Activated B cell treated with CpG ODN at 0.5 μM for 24 hours (primary cell): Measurements from ENCODE around the gene CADM1. TPM values are rescaled to one million over a fixed set of nuclear protein-coding genes. Genes with fewer than 3 reads are reported as not detected.

Experiments
- ATAC-seq: fragments of 200-7000 bp; cut with Tn5 transposase; one replicate; pipeline ENCODE4 v1.10.0; 2021; ENCODE audit warnings: low read depth, mild to moderate bottlenecking, moderate library complexity
- CTCF ChIA-PET: fragments of 350-600 bp; sonication (Branson Sonifier 250); formaldehyde crosslinking; loops from one replicate; lab custom pipeline; 2021; ENCODE audit warnings: antibody characterized with exemption; lab: Charles Lee
- POLR2A ChIA-PET: fragments of 350-600 bp; sonication (Branson Sonifier 250); formaldehyde crosslinking; loops from one replicate; lab custom pipeline; 2021; ENCODE audit warnings: antibody characterized with exemption; lab: Charles Lee
- DNase-seq: peaks from one replicate; pipeline ENCODE4 v3.0.0; 2022
- H3K27ac Mint-ChIP-seq: one replicate; pipeline ENCODE4 v1.8.0; 2020; ENCODE audit warnings: mixed read lengths
- H3K27me3 Mint-ChIP-seq: one replicate; pipeline ENCODE4 v1.8.0; 2021; ENCODE audit warnings: mixed read lengths
- H3K36me3 Mint-ChIP-seq: one replicate; pipeline ENCODE4 v1.8.0; 2021; ENCODE audit warnings: low read depth, mixed read lengths
- H3K4me1 Mint-ChIP-seq: one replicate; pipeline ENCODE4 v1.8.0; 2021; ENCODE audit warnings: mixed read lengths
- H3K4me3 Mint-ChIP-seq: one replicate; pipeline ENCODE4 v1.8.0; 2020; ENCODE audit warnings: mild to moderate bottlenecking, mixed read lengths
- H3K9me3 Mint-ChIP-seq: one replicate; pipeline ENCODE4 v1.8.0; 2020; ENCODE audit warnings: mixed read lengths
- intact Hi-C: fragments of 100-400 bp; cut with micrococcal nuclease; formaldehyde crosslinking; loops from one replicate; pipeline ENCODE4 v1.15.1; 2024
- total RNA-seq: library from RNA; stranded (reverse); gene quantifications from 2 replicates; pipeline ENCODE4 v1.2.3, GENCODE V29; 2022
- TF ChIP-seq, protein P1 (sequence below): fragments of 200-600 bp; IDR thresholded peaks from one replicate; pipeline ENCODE4 v1.8.0; 2022; ENCODE audit warnings: antibody characterized with exemption, mild to moderate bottlenecking

CADM1 gene
- total RNA-seq, 1 donor from 2014 or later, result 0.86 TPM

DNA sequence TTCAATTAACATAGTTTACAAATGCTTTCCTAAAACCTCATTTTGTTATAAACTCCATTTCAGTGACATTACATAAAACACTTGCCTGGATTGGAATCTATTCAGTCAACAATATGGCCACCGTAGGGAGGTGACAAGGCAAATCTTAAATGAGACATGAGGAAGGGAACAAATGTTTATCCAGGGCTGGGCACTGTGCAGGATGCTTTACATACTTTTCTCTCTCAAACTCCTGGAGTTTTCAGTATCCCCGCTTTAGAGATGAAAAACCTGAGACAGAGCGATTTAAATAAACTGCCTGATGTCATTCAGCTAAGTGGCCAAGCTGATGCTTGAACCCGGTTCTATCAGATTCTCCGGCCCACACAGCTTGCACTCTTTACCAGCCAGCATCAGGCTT is 259.9 kb downstream of the CADM1 start:
- TF ChIP-seq, protein P1, sequence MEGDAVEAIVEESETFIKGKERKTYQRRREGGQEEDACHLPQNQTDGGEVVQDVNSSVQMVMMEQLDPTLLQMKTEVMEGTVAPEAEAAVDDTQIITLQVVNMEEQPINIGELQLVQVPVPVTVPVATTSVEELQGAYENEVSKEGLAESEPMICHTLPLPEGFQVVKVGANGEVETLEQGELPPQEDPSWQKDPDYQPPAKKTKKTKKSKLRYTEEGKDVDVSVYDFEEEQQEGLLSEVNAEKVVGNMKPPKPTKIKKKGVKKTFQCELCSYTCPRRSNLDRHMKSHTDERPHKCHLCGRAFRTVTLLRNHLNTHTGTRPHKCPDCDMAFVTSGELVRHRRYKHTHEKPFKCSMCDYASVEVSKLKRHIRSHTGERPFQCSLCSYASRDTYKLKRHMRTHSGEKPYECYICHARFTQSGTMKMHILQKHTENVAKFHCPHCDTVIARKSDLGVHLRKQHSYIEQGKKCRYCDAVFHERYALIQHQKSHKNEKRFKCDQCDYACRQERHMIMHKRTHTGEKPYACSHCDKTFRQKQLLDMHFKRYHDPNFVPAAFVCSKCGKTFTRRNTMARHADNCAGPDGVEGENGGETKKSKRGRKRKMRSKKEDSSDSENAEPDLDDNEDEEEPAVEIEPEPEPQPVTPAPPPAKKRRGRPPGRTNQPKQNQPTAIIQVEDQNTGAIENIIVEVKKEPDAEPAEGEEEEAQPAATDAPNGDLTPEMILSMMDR, result no peak
- no peaks in the 10 kb centered on the region for H3K4me1 Mint-ChIP-seq
- H3K36me3 Mint-ChIP-seq, result no peaks in the 10 kb centered on the region
- no peak overlapping the region for H3K4me3 Mint-ChIP-seq
- no peak for DNase-seq
- H3K27ac Mint-ChIP-seq, result no peak overlapping the region
- no peak for ATAC-seq
- ChIA-PET POLR2A (no interaction called here), CTCF (no interaction called here)
- H3K27me3 Mint-ChIP-seq, result no peaks in the 10 kb centered on the region
- intact Hi-C loops, result no loop called here
- H3K9me3 Mint-ChIP-seq, result no peaks in the 10 kb centered on the region

- no peak overlapping the region for H3K27ac Mint-ChIP-seq
- no peak for DNase-seq
- intact Hi-C loops, result no loop called here
- ATAC-seq, result no peak
- no peaks in the 10 kb centered on the region for H3K9me3 Mint-ChIP-seq
- H3K36me3 Mint-ChIP-seq, result no peaks in the 10 kb centered on the region
- no peak overlapping the region for H3K4me3 Mint-ChIP-seq
- POLR2A ChIA-PET, result no interaction called here
- no peaks in the 10 kb centered on the region for H3K27me3 Mint-ChIP-seq
- CTCF ChIA-PET, result no interaction called here
- no peaks in the 10 kb centered on the region for H3K4me1 Mint-ChIP-seq
- TF ChIP-seq, protein P1, result no peak
Measured at GRCh38 chr11:115242982-115243381, 261.2 kb downstream of the CADM1 start.

- intact Hi-C loops, result no loop called here
- Mint-ChIP-seq H3K27me3 (no peaks in the 10 kb centered on the region), H3K36me3 (no peaks in the 10 kb centered on the region), H3K4me3 (no peak overlapping the region), H3K9me3 (no peaks in the 10 kb centered on the region), H3K27ac (no peak overlapping the region), H3K4me1 (no peaks in the 10 kb centered on the region)
- POLR2A ChIA-PET, result no interaction called here
- ATAC-seq (no peak), DNase-seq (no peak)
- TF ChIP-seq, protein P1, result no peak
- CTCF ChIA-PET, result no interaction called here
Measured at GRCh38 chr11:115241899-115242298, 262.3 kb downstream of the CADM1 start.

DNA sequence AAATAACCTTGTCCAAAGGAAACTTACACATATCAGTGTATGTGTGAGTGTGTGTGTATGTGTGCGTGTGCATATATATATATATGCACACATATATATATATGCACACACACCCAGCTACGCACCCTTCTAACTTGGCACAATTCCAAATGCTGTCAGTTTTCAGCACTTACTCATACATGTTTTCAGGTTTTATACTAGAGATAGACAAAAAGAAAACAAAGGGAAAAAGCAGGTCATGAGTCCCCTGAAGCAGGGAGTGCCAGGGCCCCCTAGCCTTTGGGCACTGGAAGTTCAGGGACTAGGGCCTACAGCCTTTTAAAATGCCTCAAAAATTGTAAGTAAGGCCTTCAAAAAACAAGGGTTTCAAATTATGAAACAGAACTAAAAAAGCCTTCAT is 265.4 kb downstream of the CADM1 start:
- no peaks in the 10 kb centered on the region for H3K27me3 Mint-ChIP-seq
- TF ChIP-seq, protein P1, result no peak
- DNase-seq, result no peak
- no peaks in the 10 kb centered on the region for H3K9me3 Mint-ChIP-seq
- no peaks in the 10 kb centered on the region for H3K36me3 Mint-ChIP-seq
- no peaks in the 10 kb centered on the region for H3K4me1 Mint-ChIP-seq
- no peak overlapping the region for H3K27ac Mint-ChIP-seq
- intact Hi-C loops, result no loop called here
- POLR2A ChIA-PET, result no interaction called here
- CTCF ChIA-PET, result no interaction called here
- H3K4me3 Mint-ChIP-seq, result no peak overlapping the region
- no peak for ATAC-seq

- TF ChIP-seq, protein P1, result no peak
- Mint-ChIP-seq H3K27ac (no peak overlapping the region), H3K27me3 (no peaks in the 10 kb centered on the region), H3K4me1 (no peaks in the 10 kb centered on the region), H3K4me3 (no peak overlapping the region), H3K36me3 (no peaks in the 10 kb centered on the region), H3K9me3 (no peaks in the 10 kb centered on the region)
- intact Hi-C loops, result no loop called here
- no peak for DNase-seq
- ChIA-PET POLR2A (no interaction called here), CTCF (interaction anchor here (1.5 kb wide), 1 partner anchor 10 kb away, joined by 3 read pairs; no protein-coding TSS in a partner anchor)
- no peak for ATAC-seq
Measured at GRCh38 chr11:115238086-115238485, 266.1 kb downstream of the CADM1 start.
